ENCODE data around the gene CTAG1B. TPM values are rescaled to one million over a fixed set of nuclear protein-coding genes. Genes with fewer than 3 reads are reported as not detected.

CTAG1B gene
- total and polyA plus RNA-seq, 2 donors (not counting 1 experiment from before 2014, with no cell fraction given): not detected

DNA sequence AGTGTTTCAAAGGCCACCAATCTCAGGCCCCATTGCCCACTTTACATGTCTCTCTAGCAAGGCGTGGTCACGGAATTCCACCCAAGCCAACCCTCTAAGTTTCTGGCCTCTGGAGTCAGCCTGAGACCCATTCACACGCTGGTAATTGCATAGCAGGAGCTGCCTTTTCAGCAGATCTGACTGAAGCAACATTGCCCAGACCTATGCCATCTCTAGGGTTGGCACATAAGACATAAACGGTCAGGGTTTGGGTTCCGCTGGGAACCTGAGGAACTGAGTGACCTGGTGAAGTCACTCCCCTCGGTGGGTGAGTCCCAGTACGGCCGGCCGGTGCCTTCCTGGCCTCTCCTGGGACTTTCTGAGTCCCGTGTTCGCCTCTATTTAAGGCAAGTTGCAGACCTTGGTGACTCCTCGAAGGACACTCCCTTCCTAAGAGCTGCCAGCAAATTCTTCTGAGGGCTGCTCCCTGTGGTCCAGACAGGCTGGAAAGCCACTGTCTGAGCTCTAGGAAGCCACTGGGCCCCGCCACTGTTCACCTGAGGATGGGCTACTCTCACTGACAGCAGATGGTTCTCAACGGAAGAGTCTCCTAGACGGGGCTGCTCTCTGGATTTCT is 18.2 kb downstream of the CTAG1B start:
- Histone ChIP-seq H4K20me1 (ENCODE audit: control insufficient read depth, extremely low read depth, insufficient read depth, low read length) (no peaks in the 10 kb centered on the region), H3K9me3 (ENCODE audit: control insufficient read depth, insufficient read depth, low read depth, low read length) (no peaks in the 10 kb centered on the region), H2AFZ (ENCODE audit: low read length) (no peak overlapping the region), H3K9ac (ENCODE audit: insufficient read depth, low read length) (no peak overlapping the region), H3K27me3 (ENCODE audit: control insufficient read depth, insufficient read depth, low read length) (no peaks in the 10 kb centered on the region), H3K4me3 (replicated peaks in 1 of 4; ENCODE audit: control extremely low read depth in 1 of 4, insufficient read depth in 1 of 4, low read depth in 3 of 4, low read length in 4 of 4) (no peak overlapping the region), H3K27ac (ENCODE audit: insufficient read depth, low read length) (no peak overlapping the region), H3K36me3 (ENCODE audit: control insufficient read depth, insufficient read depth, low read length) (no peaks in the 10 kb centered on the region), H3K4me1 (ENCODE audit: control insufficient read depth, extremely low read depth, insufficient read depth, low read length) (no peaks in the 10 kb centered on the region), H3K4me2 (ENCODE audit: extremely low read depth, insufficient read depth, low read length) (no peak overlapping the region), H3K79me2 (ENCODE audit: control insufficient read depth, insufficient read depth, low read length) (no peaks in the 10 kb centered on the region)
- TF ChIP-seq EZH2 (IDR thresholded peaks at IDR 0.05; ENCODE audit: low read length, missing control alignments): no peak
- TF ChIP-seq, protein P1, sequence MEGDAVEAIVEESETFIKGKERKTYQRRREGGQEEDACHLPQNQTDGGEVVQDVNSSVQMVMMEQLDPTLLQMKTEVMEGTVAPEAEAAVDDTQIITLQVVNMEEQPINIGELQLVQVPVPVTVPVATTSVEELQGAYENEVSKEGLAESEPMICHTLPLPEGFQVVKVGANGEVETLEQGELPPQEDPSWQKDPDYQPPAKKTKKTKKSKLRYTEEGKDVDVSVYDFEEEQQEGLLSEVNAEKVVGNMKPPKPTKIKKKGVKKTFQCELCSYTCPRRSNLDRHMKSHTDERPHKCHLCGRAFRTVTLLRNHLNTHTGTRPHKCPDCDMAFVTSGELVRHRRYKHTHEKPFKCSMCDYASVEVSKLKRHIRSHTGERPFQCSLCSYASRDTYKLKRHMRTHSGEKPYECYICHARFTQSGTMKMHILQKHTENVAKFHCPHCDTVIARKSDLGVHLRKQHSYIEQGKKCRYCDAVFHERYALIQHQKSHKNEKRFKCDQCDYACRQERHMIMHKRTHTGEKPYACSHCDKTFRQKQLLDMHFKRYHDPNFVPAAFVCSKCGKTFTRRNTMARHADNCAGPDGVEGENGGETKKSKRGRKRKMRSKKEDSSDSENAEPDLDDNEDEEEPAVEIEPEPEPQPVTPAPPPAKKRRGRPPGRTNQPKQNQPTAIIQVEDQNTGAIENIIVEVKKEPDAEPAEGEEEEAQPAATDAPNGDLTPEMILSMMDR (conservative IDR thresholded peaks at IDR 0.05 in 1 of 2, IDR thresholded peaks at IDR 0.05 in 1 of 2; ENCODE audit: low read depth in 1 of 2, low read length in 2 of 2): no peak
- DNase-seq (ENCODE audit: low read depth in 2 of 2): peak in 1 of 2 donors; percentile 84

DNA sequence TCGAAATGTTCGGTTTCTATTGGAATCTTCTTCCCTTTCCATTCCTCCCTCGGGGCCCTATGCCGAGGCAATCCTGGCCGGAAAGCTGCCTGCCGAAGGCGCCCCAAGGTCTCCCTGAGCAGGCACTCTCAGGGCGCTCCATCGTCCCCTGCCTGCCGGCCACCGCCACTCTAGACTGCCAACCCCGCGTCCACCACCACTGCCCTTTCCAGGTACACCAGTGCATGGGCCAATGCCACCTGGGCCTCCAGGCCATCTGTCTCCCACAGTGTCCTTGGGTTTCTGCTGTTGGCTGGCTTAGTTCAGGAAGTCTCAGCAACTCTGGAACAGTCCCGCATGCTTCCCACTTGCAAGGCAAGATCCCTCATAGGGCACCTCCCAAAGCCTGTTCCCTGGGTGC is 19.6 kb downstream of the CTAG1B start:
- no peaks in the 10 kb centered on the region for H4K20me1 ChIP-seq (ENCODE audit: control insufficient read depth, extremely low read depth, insufficient read depth, low read length)
- no peaks in the 10 kb centered on the region for H3K9me3 ChIP-seq (ENCODE audit: control insufficient read depth, insufficient read depth, low read depth, low read length)
- H3K27ac ChIP-seq (ENCODE audit: insufficient read depth, low read length): no peak overlapping the region
- H3K27me3 ChIP-seq (ENCODE audit: control insufficient read depth, insufficient read depth, low read length): peaks cover 4% of the 10 kb centered on the region
- H2AFZ ChIP-seq (ENCODE audit: low read length): no peak overlapping the region
- H3K4me3 ChIP-seq (replicated peaks in 1 of 4; ENCODE audit: control extremely low read depth in 1 of 4, insufficient read depth in 1 of 4, low read depth in 3 of 4, low read length in 4 of 4): no peak overlapping the region
- no peak overlapping the region for H3K9ac ChIP-seq (ENCODE audit: insufficient read depth, low read length)
- H3K4me1 ChIP-seq (ENCODE audit: control insufficient read depth, extremely low read depth, insufficient read depth, low read length): no peaks in the 10 kb centered on the region
- no peak overlapping the region for H3K4me2 ChIP-seq (ENCODE audit: extremely low read depth, insufficient read depth, low read length)
- TF ChIP-seq EZH2 (IDR thresholded peaks at IDR 0.05; ENCODE audit: low read length, missing control alignments): no peak
- TF ChIP-seq, protein P1 (conservative IDR thresholded peaks at IDR 0.05 in 1 of 2, IDR thresholded peaks at IDR 0.05 in 1 of 2; ENCODE audit: low read depth in 1 of 2, low read length in 2 of 2): no peak
- no peaks in the 10 kb centered on the region for H3K36me3 ChIP-seq (ENCODE audit: control insufficient read depth, insufficient read depth, low read length)
- H3K79me2 ChIP-seq (ENCODE audit: control insufficient read depth, insufficient read depth, low read length): no peaks in the 10 kb centered on the region
- no peak for DNase-seq (ENCODE audit: low read depth in 2 of 2)

DNA sequence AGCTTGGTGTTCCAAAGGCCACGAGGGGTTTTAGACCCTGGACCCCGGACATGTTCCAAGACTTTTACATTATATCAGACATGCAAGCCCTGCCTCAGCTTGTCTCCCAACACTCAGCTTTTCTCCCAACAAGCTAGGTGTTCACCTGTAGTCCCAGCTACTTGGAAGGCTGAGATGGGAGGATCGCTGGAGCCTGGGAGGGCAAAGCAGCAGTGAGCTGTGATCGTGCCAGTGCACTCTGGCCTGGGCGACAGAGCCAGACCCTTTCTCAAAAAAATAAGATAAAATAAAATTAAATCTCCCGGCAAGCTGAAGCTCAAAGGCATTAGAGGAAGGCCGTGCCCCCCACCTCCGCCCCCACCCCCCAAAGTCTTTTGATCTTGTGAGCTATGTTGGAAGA is 20.4 kb downstream of the CTAG1B start:
- Histone ChIP-seq H4K20me1 (ENCODE audit: control insufficient read depth, extremely low read depth, insufficient read depth, low read length) (no peaks in the 10 kb centered on the region), H3K36me3 (ENCODE audit: control insufficient read depth, insufficient read depth, low read length) (no peaks in the 10 kb centered on the region), H2AFZ (ENCODE audit: low read length) (no peak overlapping the region), H3K9me3 (ENCODE audit: control insufficient read depth, insufficient read depth, low read depth, low read length) (no peaks in the 10 kb centered on the region), H3K27me3 (ENCODE audit: control insufficient read depth, insufficient read depth, low read length) (peaks cover 7% of the 10 kb centered on the region), H3K4me2 (ENCODE audit: extremely low read depth, insufficient read depth, low read length) (no peak overlapping the region), H3K9ac (ENCODE audit: insufficient read depth, low read length) (no peak overlapping the region), H3K4me3 (replicated peaks in 1 of 4; ENCODE audit: control extremely low read depth in 1 of 4, insufficient read depth in 1 of 4, low read depth in 3 of 4, low read length in 4 of 4) (no peak overlapping the region), H3K4me1 (ENCODE audit: control insufficient read depth, extremely low read depth, insufficient read depth, low read length) (no peaks in the 10 kb centered on the region), H3K79me2 (ENCODE audit: control insufficient read depth, insufficient read depth, low read length) (no peaks in the 10 kb centered on the region), H3K27ac (ENCODE audit: insufficient read depth, low read length) (no peak overlapping the region)
- TF ChIP-seq EZH2 (IDR thresholded peaks at IDR 0.05; ENCODE audit: low read length, missing control alignments): no peak
- TF ChIP-seq, protein P1 (conservative IDR thresholded peaks at IDR 0.05 in 1 of 2, IDR thresholded peaks at IDR 0.05 in 1 of 2; ENCODE audit: low read depth in 1 of 2, low read length in 2 of 2): no peak
- DNase-seq (ENCODE audit: low read depth in 2 of 2): no peak
